HG03565 (cell line): Measurements from ENCODE around the gene TMEM39B.

ENCODE experiments used
- ATAC-seq: cut with Tn5 transposase; IDR thresholded peaks from one replicate; pipeline ENCODE4 v1.9.1; 2021; ENCODE audit warnings: mild to moderate bottlenecking, moderate library complexity; ENCODE audit not compliant: unreplicated experiment

The TMEM39B gene

DNA sequence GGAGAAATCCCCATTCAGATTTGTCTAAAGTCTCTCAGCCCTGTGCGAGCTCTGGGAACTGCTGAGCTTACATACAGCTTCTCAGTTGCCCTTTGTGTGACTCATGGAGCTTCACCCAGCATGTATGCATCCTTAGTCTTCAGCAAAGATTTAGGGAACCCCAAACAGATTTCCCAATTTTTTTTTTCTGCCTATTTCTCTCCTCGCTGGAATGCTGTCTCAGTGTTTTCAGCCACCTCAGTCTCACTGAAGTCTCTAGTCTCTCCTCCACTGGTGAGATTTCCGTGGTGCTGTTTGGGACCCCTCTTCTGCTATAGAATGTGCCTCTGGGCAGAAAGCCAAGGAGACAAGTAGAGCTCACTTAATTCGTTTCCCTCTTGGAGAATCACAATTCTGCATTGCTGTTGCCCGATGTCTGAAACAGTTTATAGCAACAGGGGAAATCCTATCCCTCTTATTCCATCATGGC is 78.6 kb downstream of the TMEM39B start:
- ATAC-seq = no peak
